K562 (cell line): ENCODE measurements around the gene INPP5E. TPM values are rescaled to one million over a fixed set of nuclear protein-coding genes. Genes with fewer than 3 reads are reported as not detected.
A peak's percentile ranks its signal among the peaks of the same experiment; 100 is the strongest.

Source experiments
- BHLHE40 ChIP-seq: IDR thresholded peaks from 2 replicates; pipeline ENCODE4 v1.6.1; 2011; ENCODE audit warnings: low read length, improper control_type of control experiment
- DNMT1 ChIP-seq: fragments of 450-650 bp; IDR thresholded peaks from 2 replicates; pipeline ENCODE4 v1.6.1; 2016; ENCODE audit warnings: antibody characterized with exemption, mild to moderate bottlenecking
- FOS ChIP-seq: IDR thresholded peaks from 3 replicates; pipeline ENCODE4 v1.6.1; 2011; ENCODE audit not compliant: insufficient read length; ENCODE audit errors: extremely low read depth
- FUS ChIP-seq: fragments of 200-400 bp; formaldehyde crosslinking; optimal IDR thresholded peaks from 2 replicates; pipeline ENCODE3; 2017; ENCODE audit warnings: low read depth, low read length
- MCM3 ChIP-seq: fragments of 450-650 bp; IDR thresholded peaks from 2 replicates; pipeline ENCODE4 v1.6.1; 2016
- MYC ChIP-seq, 2 experiments: fragments of 250-450 bp in 1 of 2; sonication (Bioruptor Pico) in 1 of 2; IDR thresholded peaks; 2 replicates each; pipeline versions ENCODE4 v1.5.1 to v1.6.1; 2012 to 2021; ENCODE audit warnings: low read depth in 2 of 2, borderline replicate concordance in 1 of 2, improper control_type of control experiment in 1 of 2, low read length in 1 of 2, mild to moderate bottlenecking in 1 of 2, moderate library complexity in 1 of 2
- NCOA2 ChIP-seq, 2 experiments: fragments of 450-650 bp; IDR thresholded peaks; 2 replicates each; pipeline ENCODE4 v1.6.1; 2018; ENCODE audit warnings: mild to moderate bottlenecking in 2 of 2, moderate library complexity in 1 of 2; ENCODE audit not compliant: partially characterized antibody in 2 of 2
- NR3C1 ChIP-seq: sonication (generic); formaldehyde crosslinking; IDR thresholded peaks from 2 replicates; pipeline ENCODE4 v1.8.1; 2022; ENCODE audit warnings: missing genetic modification reagents
- RAD51 ChIP-seq: fragments of 450-650 bp; IDR thresholded peaks from 2 replicates; pipeline ENCODE4 v1.7.1; 2016; ENCODE audit warnings: low read depth, mild to moderate bottlenecking, borderline replicate concordance
- RBBP5 ChIP-seq: fragments of 200-600 bp; sonication (generic); IDR thresholded peaks from 2 replicates; pipeline ENCODE4 v1.6.1; 2012; ENCODE audit warnings: borderline replicate concordance, mild to moderate bottlenecking, low read length, control low read depth, inconsistent platforms; ENCODE audit not compliant: insufficient read depth, poor library complexity, severe bottlenecking
- SP2 ChIP-seq: IDR thresholded peaks from 2 replicates; pipeline ENCODE4 v1.6.1; 2011; ENCODE audit warnings: mild to moderate bottlenecking, low read depth, low read length, moderate library complexity; ENCODE audit not compliant: poor library complexity, severe bottlenecking; ENCODE audit errors: extremely low read depth
- polyA plus RNA-seq, 8 experiments: library from polyadenylated mRNA; depleted of rRNA in 4 of 8; stranded (reverse) in 5 of 8; unstranded in 3 of 8; fragments of >200 nt; fragmentation: Nextera tagmentation in 2 of 8; fragmentation: Illumina TruSeq in 1 of 8; extraction: Ambion mirVana in 2 of 8; extraction: Trizol in 1 of 8; gene quantifications; 2 replicates each; pipeline versions ENCODE4 v1.2.1 to v1.2.3, GENCODE V29; 2011 to 2014; ENCODE audit warnings: inconsistent platforms in 1 of 8, missing spikeins in 1 of 8
- total RNA-seq, 7 experiments: library from RNA; depleted of rRNA in 6 of 7; stranded (reverse); fragments of >200 nt in 6 of 7; fragmentation: Illumina TruSeq in 2 of 7; extraction: Trizol in 2 of 7; gene quantifications; 2 replicates each; pipeline versions ENCODE4 v1.2.1 to v1.2.3, GENCODE V29; 2011 to 2021; ENCODE audit warnings: low replicate concordance in 1 of 7
- TF ChIP-seq, protein P1 (sequence below), 2 experiments: IDR thresholded peaks; 2 replicates each; pipeline ENCODE4 v1.6.1; 2011; ENCODE audit warnings: borderline replicate concordance in 1 of 2, control low read depth in 1 of 2, low read depth in 1 of 2, low read length in 1 of 2, mild to moderate bottlenecking in 1 of 2, mixed read lengths in 1 of 2, moderate library complexity in 1 of 2; ENCODE audit not compliant: insufficient read depth in 1 of 2, insufficient read length in 1 of 2, poor library complexity in 1 of 2, severe bottlenecking in 1 of 2; ENCODE audit errors: extremely low read depth in 1 of 2
- TF ChIP-seq, protein P2 (sequence below): fragments of 250-450 bp; sonication (Bioruptor Pico); IDR thresholded peaks from 2 replicates; pipeline ENCODE4 v1.9.0; 2021; ENCODE audit warnings: mild to moderate bottlenecking, inconsistent platforms
- TF ChIP-seq, protein P3 (sequence below), 2 experiments: fragments of 450-650 bp; conservative IDR thresholded peaks; 2 replicates each; pipeline ENCODE4 v1.6.1; 2017; ENCODE audit warnings: mild to moderate bottlenecking in 2 of 2, moderate library complexity in 2 of 2
- TF ChIP-seq, protein P4 (sequence below): sonication (generic); formaldehyde crosslinking; IDR thresholded peaks from 2 replicates; pipeline ENCODE4 v1.8.1; 2022; ENCODE audit warnings: missing genetic modification reagents
- TF ChIP-seq, protein P5 (sequence below): sonication (generic); formaldehyde crosslinking; IDR thresholded peaks from 2 replicates; pipeline ENCODE4 v1.8.0; 2022; ENCODE audit warnings: missing genetic modification reagents, mild to moderate bottlenecking, moderate library complexity, borderline replicate concordance

INPP5E gene
- total and polyA plus RNA-seq, 9 of the 15 experiments (the other 6 are each of a cell fraction or from before 2014, with no cell fraction given), result 0.38 to 17.4 (median 4.9) TPM

DNA sequence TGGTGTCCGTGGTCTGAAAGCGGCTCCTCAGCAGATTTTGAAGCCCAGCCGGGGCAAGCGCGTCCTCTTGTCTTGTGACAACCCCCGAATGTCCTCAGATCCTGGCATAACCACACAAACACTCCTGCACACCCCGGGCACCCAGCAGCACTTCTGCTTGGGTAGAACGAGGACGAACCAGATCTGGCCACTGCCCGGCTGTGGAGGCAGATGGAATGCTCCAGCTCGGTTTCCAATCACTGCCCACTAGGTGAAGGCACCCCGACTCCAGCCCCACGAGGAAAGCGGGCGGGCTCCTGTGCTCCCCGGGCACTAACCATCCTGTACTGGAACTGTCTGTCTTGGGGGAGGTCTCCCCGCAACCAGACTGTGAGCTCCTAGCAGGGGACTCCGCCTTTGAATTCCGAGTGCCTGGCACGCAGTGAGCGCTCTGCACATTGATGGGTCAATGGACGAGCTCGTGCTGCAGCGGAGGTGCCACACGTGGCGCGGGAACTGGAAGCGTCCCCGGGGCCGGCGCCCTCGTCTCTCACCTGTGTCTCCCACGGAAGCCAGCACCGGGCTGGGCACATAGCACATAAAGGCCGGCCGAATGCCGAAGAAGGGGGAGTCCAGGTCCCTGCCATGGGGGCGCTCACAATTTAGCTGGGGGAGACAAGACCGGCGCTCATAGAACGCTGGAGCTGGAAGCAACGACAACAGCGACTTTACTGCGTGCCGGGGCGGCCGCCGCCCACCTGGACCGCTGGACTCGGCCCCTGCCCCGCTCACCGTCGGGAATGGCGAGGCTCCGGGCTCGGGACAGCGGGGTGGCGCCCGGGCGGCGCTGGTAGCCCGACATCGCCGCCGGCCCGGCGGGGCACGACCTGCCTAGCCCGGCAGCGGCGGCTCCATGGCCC is 29.8 kb downstream of the INPP5E start (continued):
- TF ChIP-seq MYC (IDR thresholded peaks at IDR 0.05; ENCODE audit: low read depth, low read length) (peak; percentile 71), MYC (CRISPR knock-in tag; IDR thresholded peaks at IDR 0.05; ENCODE audit: borderline replicate concordance, low read depth) (peak; percentile 30; the same call in 1 of the 2 replicates), BHLHE40 (no peak), FUS (no peak), MCM3 (no peak), NCOA2 (IDR thresholded peaks at IDR 0.05; ENCODE audit: partially characterized antibody in 2 of 2) (no peak), RAD51 (no peak), NR3C1 (CRISPR knock-in tag) (peak; percentile 72; the same call in 1 of the 2 replicates), FOS (no peak), RBBP5 (peak; percentile 17), DNMT1 (no peak), SP2 (no peak)
- TF ChIP-seq, protein P1, sequence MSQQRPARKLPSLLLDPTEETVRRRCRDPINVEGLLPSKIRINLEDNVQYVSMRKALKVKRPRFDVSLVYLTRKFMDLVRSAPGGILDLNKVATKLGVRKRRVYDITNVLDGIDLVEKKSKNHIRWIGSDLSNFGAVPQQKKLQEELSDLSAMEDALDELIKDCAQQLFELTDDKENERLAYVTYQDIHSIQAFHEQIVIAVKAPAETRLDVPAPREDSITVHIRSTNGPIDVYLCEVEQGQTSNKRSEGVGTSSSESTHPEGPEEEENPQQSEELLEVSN (IDR thresholded peaks at IDR 0.05; ENCODE audit: borderline replicate concordance in 1 of 2, extremely low read depth in 1 of 2, insufficient read depth in 1 of 2, insufficient read length in 1 of 2, low read depth in 1 of 2, low read length in 1 of 2, poor library complexity in 1 of 2, severe bottlenecking in 1 of 2), result peak; percentile 81 to 83
- TF ChIP-seq, protein P2, sequence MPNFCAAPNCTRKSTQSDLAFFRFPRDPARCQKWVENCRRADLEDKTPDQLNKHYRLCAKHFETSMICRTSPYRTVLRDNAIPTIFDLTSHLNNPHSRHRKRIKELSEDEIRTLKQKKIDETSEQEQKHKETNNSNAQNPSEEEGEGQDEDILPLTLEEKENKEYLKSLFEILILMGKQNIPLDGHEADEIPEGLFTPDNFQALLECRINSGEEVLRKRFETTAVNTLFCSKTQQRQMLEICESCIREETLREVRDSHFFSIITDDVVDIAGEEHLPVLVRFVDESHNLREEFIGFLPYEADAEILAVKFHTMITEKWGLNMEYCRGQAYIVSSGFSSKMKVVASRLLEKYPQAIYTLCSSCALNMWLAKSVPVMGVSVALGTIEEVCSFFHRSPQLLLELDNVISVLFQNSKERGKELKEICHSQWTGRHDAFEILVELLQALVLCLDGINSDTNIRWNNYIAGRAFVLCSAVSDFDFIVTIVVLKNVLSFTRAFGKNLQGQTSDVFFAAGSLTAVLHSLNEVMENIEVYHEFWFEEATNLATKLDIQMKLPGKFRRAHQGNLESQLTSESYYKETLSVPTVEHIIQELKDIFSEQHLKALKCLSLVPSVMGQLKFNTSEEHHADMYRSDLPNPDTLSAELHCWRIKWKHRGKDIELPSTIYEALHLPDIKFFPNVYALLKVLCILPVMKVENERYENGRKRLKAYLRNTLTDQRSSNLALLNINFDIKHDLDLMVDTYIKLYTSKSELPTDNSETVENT, result no peak
- TF ChIP-seq, protein P3, sequence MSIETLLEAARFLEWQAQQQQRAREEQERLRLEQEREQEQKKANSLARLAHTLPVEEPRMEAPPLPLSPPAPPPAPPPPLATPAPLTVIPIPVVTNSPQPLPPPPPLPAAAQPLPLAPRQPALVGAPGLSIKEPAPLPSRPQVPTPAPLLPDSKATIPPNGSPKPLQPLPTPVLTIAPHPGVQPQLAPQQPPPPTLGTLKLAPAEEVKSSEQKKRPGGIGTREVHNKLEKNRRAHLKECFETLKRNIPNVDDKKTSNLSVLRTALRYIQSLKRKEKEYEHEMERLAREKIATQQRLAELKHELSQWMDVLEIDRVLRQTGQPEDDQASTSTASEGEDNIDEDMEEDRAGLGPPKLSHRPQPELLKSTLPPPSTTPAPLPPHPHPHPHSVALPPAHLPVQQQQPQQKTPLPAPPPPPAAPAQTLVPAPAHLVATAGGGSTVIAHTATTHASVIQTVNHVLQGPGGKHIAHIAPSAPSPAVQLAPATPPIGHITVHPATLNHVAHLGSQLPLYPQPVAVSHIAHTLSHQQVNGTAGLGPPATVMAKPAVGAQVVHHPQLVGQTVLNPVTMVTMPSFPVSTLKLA (conservative IDR thresholded peaks at IDR 0.05), result peak; percentile 40 to 45
- TF ChIP-seq, protein P4, sequence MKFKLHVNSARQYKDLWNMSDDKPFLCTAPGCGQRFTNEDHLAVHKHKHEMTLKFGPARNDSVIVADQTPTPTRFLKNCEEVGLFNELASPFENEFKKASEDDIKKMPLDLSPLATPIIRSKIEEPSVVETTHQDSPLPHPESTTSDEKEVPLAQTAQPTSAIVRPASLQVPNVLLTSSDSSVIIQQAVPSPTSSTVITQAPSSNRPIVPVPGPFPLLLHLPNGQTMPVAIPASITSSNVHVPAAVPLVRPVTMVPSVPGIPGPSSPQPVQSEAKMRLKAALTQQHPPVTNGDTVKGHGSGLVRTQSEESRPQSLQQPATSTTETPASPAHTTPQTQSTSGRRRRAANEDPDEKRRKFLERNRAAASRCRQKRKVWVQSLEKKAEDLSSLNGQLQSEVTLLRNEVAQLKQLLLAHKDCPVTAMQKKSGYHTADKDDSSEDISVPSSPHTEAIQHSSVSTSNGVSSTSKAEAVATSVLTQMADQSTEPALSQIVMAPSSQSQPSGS (CRISPR knock-in tag), result no peak
- TF ChIP-seq, protein P5, sequence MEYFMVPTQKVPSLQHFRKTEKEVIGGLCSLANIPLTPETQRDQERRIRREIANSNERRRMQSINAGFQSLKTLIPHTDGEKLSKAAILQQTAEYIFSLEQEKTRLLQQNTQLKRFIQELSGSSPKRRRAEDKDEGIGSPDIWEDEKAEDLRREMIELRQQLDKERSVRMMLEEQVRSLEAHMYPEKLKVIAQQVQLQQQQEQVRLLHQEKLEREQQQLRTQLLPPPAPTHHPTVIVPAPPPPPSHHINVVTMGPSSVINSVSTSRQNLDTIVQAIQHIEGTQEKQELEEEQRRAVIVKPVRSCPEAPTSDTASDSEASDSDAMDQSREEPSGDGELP (CRISPR knock-in tag), result peak; percentile 12; the same call in 1 of the 2 replicates
